ENCODE results near the gene TMEM30B. TPM values are rescaled to one million over a fixed set of nuclear protein-coding genes. Genes with fewer than 3 reads are reported as not detected.

The TMEM30B gene
- total and polyA plus RNA-seq, 9 of the 15 experiments (the other 6 are each of a cell fraction or from before 2014, with no cell fraction given): 0.04 TPM; not detected in 8

DNA sequence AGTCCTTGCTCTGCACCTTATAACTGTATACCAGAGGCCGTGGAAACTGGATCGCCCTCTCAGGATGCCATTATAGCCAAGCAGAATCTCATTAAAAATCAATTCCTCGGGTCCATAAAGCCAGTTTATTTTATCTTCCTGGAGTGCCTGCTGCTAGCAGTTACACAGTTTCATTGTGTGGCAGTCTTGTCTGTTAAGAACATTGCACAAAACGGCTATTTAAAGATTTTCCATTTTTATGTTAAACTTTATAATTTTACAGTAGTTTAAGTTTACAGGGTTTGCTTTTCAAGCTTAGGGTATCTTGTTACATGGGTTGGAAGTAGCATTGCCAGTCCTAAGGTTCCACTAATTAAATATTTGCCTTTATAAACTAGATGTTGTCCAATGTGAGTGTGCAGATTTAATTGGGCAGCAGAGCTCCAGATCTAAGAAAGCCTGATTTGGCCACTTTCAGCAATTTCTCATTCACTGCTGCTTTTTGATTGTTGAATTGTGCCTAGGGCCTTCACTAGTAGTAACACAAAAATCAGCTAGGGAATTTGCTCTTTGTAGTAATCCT lies 17.0 kb downstream of the TMEM30B start:
- Histone ChIP-seq H3K4me3 (no peak overlapping the region), H4K20me1 (replicated peaks; ENCODE audit: control insufficient read depth, insufficient read depth, low read length) (no peaks in the 10 kb centered on the region), H3K27ac (ENCODE audit: extremely low read depth, low read depth, low read length) (no peak overlapping the region), H3K9me3 (replicated peaks; ENCODE audit: control insufficient read depth, insufficient read depth, low read depth, low read length) (no peaks in the 10 kb centered on the region), H3K4me2 (ENCODE audit: insufficient read depth, low read length) (no peak overlapping the region), H3K4me1 (replicated peaks in 1 of 2; ENCODE audit: control insufficient read depth in 2 of 2, insufficient read depth in 2 of 2, low read length in 2 of 2) (no peaks in the 10 kb centered on the region), H3K9me1 (ENCODE audit: control insufficient read depth, insufficient read depth, low read length) (no peaks in the 10 kb centered on the region), H3K79me2 (ENCODE audit: control insufficient read depth, insufficient read depth, low read length) (no peaks in the 10 kb centered on the region), H3K36me3 (ENCODE audit: control insufficient read depth, insufficient read depth, low read length) (no peaks in the 10 kb centered on the region), H3K9ac (ENCODE audit: insufficient read depth in 1 of 2, low read depth in 2 of 2, low read length in 2 of 2) (no peak overlapping the region), H2AFZ (ENCODE audit: low read depth, low read length) (no peak overlapping the region), H3K27me3 (ENCODE audit: control insufficient read depth in 2 of 2, insufficient read depth in 2 of 2, low read length in 2 of 2) (no peaks in the 10 kb centered on the region; a peak in 2 of 5 replicates)
- CTCF ChIA-PET (ENCODE audit: low intra/inter-chr PET ratio): no interaction called here
- FAIRE-seq (no peak), DNase-seq (ENCODE audit: extremely low read depth in 1 of 4, low spot score in 3 of 4) (no peak), ATAC-seq (no peak)
- intact Hi-C loops (cut with micrococcal nuclease) (no loop called here), in situ Hi-C loops (cut with MboI) (no loop called here)
- POLR2A ChIA-PET: interaction anchor here (1.0 kb wide), 1 partner anchor 11 kb away, joined by 3 read pairs; no protein-coding TSS in a partner anchor
- TF ChIP-seq ZNF133 (CRISPR knock-in tag; IDR thresholded peaks at IDR 0.05): no peak
- TF ChIP-seq SMARCB1 (IDR thresholded peaks at IDR 0.05; ENCODE audit: insufficient read length, low read depth): no peak
- no TSS peak for BruUV-seq (replicated peaks)
- WGBS (ENCODE audit: insufficient coverage, low coverage, missing lambda C conversion rate): 2% methylated on average over 4 of the region's 4 CpGs

DNA sequence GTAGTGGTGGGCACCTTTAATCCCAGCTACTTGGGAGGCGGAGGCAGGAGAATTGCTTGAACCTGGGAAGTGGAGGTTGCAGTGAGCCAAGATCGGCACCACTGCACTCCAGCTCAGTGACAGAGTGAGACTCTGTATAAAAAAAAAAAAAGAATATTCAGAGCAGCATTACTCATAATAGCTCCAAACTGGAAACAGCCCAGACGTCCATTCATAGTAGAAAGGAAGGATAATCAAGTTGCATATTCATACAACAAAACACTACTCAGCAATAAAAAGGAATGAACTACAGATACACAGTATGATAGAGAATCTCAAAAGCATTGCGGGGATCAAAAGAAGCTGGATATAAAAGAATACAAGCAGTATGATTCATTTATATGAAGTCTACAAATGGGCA lies 19.1 kb downstream of the TMEM30B start:
- BruUV-seq (replicated peaks): no TSS peak
- Histone ChIP-seq H3K4me3 (no peak overlapping the region), H3K9ac (ENCODE audit: insufficient read depth in 1 of 2, low read depth in 2 of 2, low read length in 2 of 2) (no peak overlapping the region), H3K36me3 (ENCODE audit: control insufficient read depth, insufficient read depth, low read length) (no peaks in the 10 kb centered on the region), H3K79me2 (ENCODE audit: control insufficient read depth, insufficient read depth, low read length) (no peaks in the 10 kb centered on the region), H4K20me1 (replicated peaks; ENCODE audit: control insufficient read depth, insufficient read depth, low read length) (no peaks in the 10 kb centered on the region), H3K4me2 (ENCODE audit: insufficient read depth, low read length) (no peak overlapping the region), H3K27me3 (ENCODE audit: control insufficient read depth in 2 of 2, insufficient read depth in 2 of 2, low read length in 2 of 2) (no peaks in the 10 kb centered on the region; a peak in 1 of 5 replicates), H2AFZ (ENCODE audit: low read depth, low read length) (no peak overlapping the region), H3K27ac (ENCODE audit: extremely low read depth, low read depth, low read length) (no peak overlapping the region), H3K4me1 (replicated peaks in 1 of 2; ENCODE audit: control insufficient read depth in 2 of 2, insufficient read depth in 2 of 2, low read length in 2 of 2) (no peaks in the 10 kb centered on the region), H3K9me1 (ENCODE audit: control insufficient read depth, insufficient read depth, low read length) (no peaks in the 10 kb centered on the region), H3K9me3 (replicated peaks; ENCODE audit: control insufficient read depth, insufficient read depth, low read depth, low read length) (no peaks in the 10 kb centered on the region)
- ChIA-PET CTCF (ENCODE audit: low intra/inter-chr PET ratio) (no interaction called here), POLR2A (interaction anchor here (0.9 kb wide), 1 partner anchor 286 kb away, joined by 3 read pairs; no protein-coding TSS in a partner anchor)
- no peak for ATAC-seq
- intact Hi-C loops (cut with micrococcal nuclease) (no loop called here), in situ Hi-C loops (cut with MboI) (no loop called here)
- no peak for DNase-seq (ENCODE audit: extremely low read depth in 1 of 4, low spot score in 3 of 4)
- no peak for FAIRE-seq
- WGBS (ENCODE audit: insufficient coverage, low coverage, missing lambda C conversion rate): 0% methylated on average over 3 of the region's 4 CpGs
- TF ChIP-seq ZNF316 (IDR thresholded peaks at IDR 0.05): peak; percentile 30; the same call in 1 of the 2 replicates
- TF ChIP-seq, protein P1, sequence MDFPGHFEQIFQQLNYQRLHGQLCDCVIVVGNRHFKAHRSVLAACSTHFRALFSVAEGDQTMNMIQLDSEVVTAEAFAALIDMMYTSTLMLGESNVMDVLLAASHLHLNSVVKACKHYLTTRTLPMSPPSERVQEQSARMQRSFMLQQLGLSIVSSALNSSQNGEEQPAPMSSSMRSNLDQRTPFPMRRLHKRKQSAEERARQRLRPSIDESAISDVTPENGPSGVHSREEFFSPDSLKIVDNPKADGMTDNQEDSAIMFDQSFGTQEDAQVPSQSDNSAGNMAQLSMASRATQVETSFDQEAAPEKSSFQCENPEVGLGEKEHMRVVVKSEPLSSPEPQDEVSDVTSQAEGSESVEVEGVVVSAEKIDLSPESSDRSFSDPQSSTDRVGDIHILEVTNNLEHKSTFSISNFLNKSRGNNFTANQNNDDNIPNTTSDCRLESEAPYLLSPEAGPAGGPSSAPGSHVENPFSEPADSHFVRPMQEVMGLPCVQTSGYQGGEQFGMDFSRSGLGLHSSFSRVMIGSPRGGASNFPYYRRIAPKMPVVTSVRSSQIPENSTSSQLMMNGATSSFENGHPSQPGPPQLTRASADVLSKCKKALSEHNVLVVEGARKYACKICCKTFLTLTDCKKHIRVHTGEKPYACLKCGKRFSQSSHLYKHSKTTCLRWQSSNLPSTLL (IDR thresholded peaks at IDR 0.05): no peak
- no peak for TF ChIP-seq RBM25 (IDR thresholded peaks at IDR 0.05; ENCODE audit: low read depth, low read length, severe bottlenecking)
- no peak for TF ChIP-seq TAF7 (tag; IDR thresholded peaks at IDR 0.05)
- TF ChIP-seq CBX5 (IDR thresholded peaks at IDR 0.05; ENCODE audit: borderline replicate concordance, low read depth): no peak
- TF ChIP-seq GATA2 (CRISPR knock-in tag; IDR thresholded peaks at IDR 0.05): no peak
- peak; percentile 17; the same call in 1 of the 2 replicates for TF ChIP-seq C11orf30 (IDR thresholded peaks at IDR 0.05; ENCODE audit: low read depth)

All from K562 (cell line).